ENCODE data around the gene SRGAP2.
"Not testable (repeated sequence)": the region's sequence is repeated elsewhere in the genome, so short reads cannot be mapped to it uniquely, and the experiment has no call there.

The SRGAP2 gene

GRCh38 chr1:206252680-206253335, 49.5 kb downstream of the SRGAP2 start:
- DNase-seq = not testable (repeated sequence)
